PFSK-1 (cell line): ENCODE measurements around the gene STX5.

Experiments used
- FOXP2 ChIP-seq: optimal IDR thresholded peaks from 2 replicates; pipeline ENCODE3; 2011; ENCODE audit warnings: borderline replicate concordance, control low read depth, inconsistent platforms; ENCODE audit not compliant: insufficient read depth; ENCODE audit errors: extremely low read length, extremely low read depth
- POLR2AphosphoS5 ChIP-seq: IDR thresholded peaks from 2 replicates; pipeline ENCODE4 v1.6.1; 2012; ENCODE audit warnings: low read depth, mild to moderate bottlenecking, control low read depth, low read length, moderate library complexity
- REST ChIP-seq, 2 experiments: IDR thresholded peaks; 2 replicates each; pipeline versions ENCODE4 v1.6.1 to v1.8.0; 2011 to 2012; ENCODE audit warnings: low read depth in 2 of 2, low read length in 2 of 2, control low read depth in 1 of 2, inconsistent platforms in 1 of 2, mild to moderate bottlenecking in 1 of 2, moderate library complexity in 1 of 2; ENCODE audit not compliant: insufficient read depth in 1 of 2
- SIN3A ChIP-seq: IDR thresholded peaks from 2 replicates; pipeline ENCODE4 v1.6.1; 2012; ENCODE audit warnings: mild to moderate bottlenecking, low read length, moderate library complexity, borderline replicate concordance; ENCODE audit not compliant: insufficient read depth
- TAF1 ChIP-seq: IDR thresholded peaks from 2 replicates; pipeline ENCODE4 v1.6.1; 2012; ENCODE audit warnings: low read length, control low read depth, borderline replicate concordance; ENCODE audit not compliant: insufficient read depth

Gene STX5

GRCh38 chr11:62817129-62817528 lies 14.7 kb downstream of the STX5 start:
- TF ChIP-seq POLR2AphosphoS5 = no peak
- TF ChIP-seq SIN3A = no peak
- no peak for TF ChIP-seq TAF1
- TF ChIP-seq REST (IDR thresholded peaks at IDR 0.05; ENCODE audit: insufficient read depth in 1 of 2, low read depth in 2 of 2, low read length in 2 of 2) = no peak
- TF ChIP-seq FOXP2 = no peak

GRCh38 chr11:62816557-62816956 lies 15.3 kb downstream of the STX5 start:
- no peak for TF ChIP-seq SIN3A
- TF ChIP-seq REST (IDR thresholded peaks at IDR 0.05; ENCODE audit: insufficient read depth in 1 of 2, low read depth in 2 of 2, low read length in 2 of 2) = no peak
- no peak for TF ChIP-seq FOXP2
- no peak for TF ChIP-seq TAF1
- TF ChIP-seq POLR2AphosphoS5 = no peak

- TF ChIP-seq POLR2AphosphoS5 (no peak), SIN3A (no peak), REST (IDR thresholded peaks at IDR 0.05; ENCODE audit: insufficient read depth in 1 of 2, low read depth in 2 of 2, low read length in 2 of 2) (no peak), FOXP2 (no peak), TAF1 (no peak)
Observed at GRCh38 chr11:62811659-62812058, 20.2 kb downstream of the STX5 start.

- TF ChIP-seq TAF1 (no peak), SIN3A (no peak)
Observed at GRCh38 chr11:62810748-62811147, 21.1 kb downstream of the STX5 start.

GRCh38 chr11:62806611-62807121 lies 25.2 kb downstream of the STX5 start:
- no peak for TF ChIP-seq POLR2AphosphoS5
- TF ChIP-seq REST (IDR thresholded peaks at IDR 0.05; ENCODE audit: insufficient read depth in 1 of 2, low read depth in 2 of 2, low read length in 2 of 2) = no peak
- no peak for TF ChIP-seq FOXP2
- no peak for TF ChIP-seq SIN3A
- TF ChIP-seq TAF1 = no peak
